Caco-2 (cell line): ENCODE data around the gene COL25A1. TPM values are rescaled to one million over a fixed set of nuclear protein-coding genes. Genes with fewer than 3 reads are reported as not detected.

ENCODE experiments used
- BruUV-seq: library from RNA; stranded (reverse); fragments of 400-500 nt; replicated peaks from 2 replicates; lab custom pipeline; 2021; lab: Mats Ljungman, UMichigan
- CTCF ChIA-PET: fragments of 300-600 bp; sonication (Branson Sonifier 250); formaldehyde crosslinking; loops from one replicate; lab custom pipeline; 2022; ENCODE audit warnings: antibody characterized with exemption; lab: Charles Lee
- POLR2A ChIA-PET: fragments of 300-600 bp; sonication (Branson Sonifier 250); formaldehyde crosslinking; loops from one replicate; lab custom pipeline; 2022; ENCODE audit warnings: antibody characterized with exemption; lab: Charles Lee
- DNase-seq, 2 experiments: peaks; one replicate each; pipeline versions ENCODE4 v3.0.0 to v3.0.0-alpha.2; 2020 to 2022
- H3K27me3 ChIP-seq: replicated peaks from 2 replicates; pipeline ENCODE4 v1.6.0; 2011; ENCODE audit warnings: low read length; ENCODE audit not compliant: control insufficient read depth, insufficient read depth
- H3K36me3 ChIP-seq: 2 replicates; pipeline ENCODE4 v1.5.1; 2011; ENCODE audit warnings: low read length; ENCODE audit not compliant: control insufficient read depth, insufficient read depth
- H3K4me1 ChIP-seq: fragments of 250-450 bp; sonication (Bioruptor Pico); 2 replicates; pipeline ENCODE4 v1.5.1; 2020; ENCODE audit warnings: mild to moderate bottlenecking
- H3K4me3 ChIP-seq: 2 replicates; pipeline ENCODE4 v1.5.1; 2011; ENCODE audit warnings: low read depth, mild to moderate bottlenecking, control low read depth, low read length
- H3K9me3 ChIP-seq: fragments of 250-450 bp; sonication (Bioruptor Pico); 2 replicates; pipeline ENCODE4 v1.5.1; 2020; ENCODE audit warnings: mild to moderate bottlenecking, moderate library complexity
- H3K27ac Mint-ChIP-seq: one replicate; pipeline ENCODE4 v1.8.0; 2022; ENCODE audit warnings: mixed read lengths; ENCODE audit not compliant: unreplicated experiment
- H3K27me3 Mint-ChIP-seq: one replicate; pipeline ENCODE4 v1.8.0; 2022; ENCODE audit warnings: mixed read lengths; ENCODE audit not compliant: insufficient read depth, unreplicated experiment
- H3K36me3 Mint-ChIP-seq: one replicate; pipeline ENCODE4 v1.8.0; 2022; ENCODE audit warnings: mild to moderate bottlenecking, mixed read lengths; ENCODE audit not compliant: insufficient read depth, unreplicated experiment
- H3K4me1 Mint-ChIP-seq: one replicate; pipeline ENCODE4 v1.8.0; 2022; ENCODE audit warnings: low read depth, mixed read lengths; ENCODE audit not compliant: unreplicated experiment
- H3K4me3 Mint-ChIP-seq: one replicate; pipeline ENCODE4 v1.8.0; 2022; ENCODE audit warnings: mild to moderate bottlenecking, moderate library complexity, mixed read lengths; ENCODE audit not compliant: unreplicated experiment
- H3K9me3 Mint-ChIP-seq: one replicate; pipeline ENCODE4 v1.8.0; 2022; ENCODE audit warnings: mixed read lengths; ENCODE audit not compliant: unreplicated experiment
- CTCF ChIP-seq, 2 experiments: fragments of 200-600 bp in 1 of 2; IDR thresholded peaks; 1 replicate in 1 of 2; 2 replicates in 1 of 2; pipeline versions ENCODE4 v1.5.1 to v1.8.0; 2011 to 2022; ENCODE audit warnings: antibody characterized with exemption in 1 of 2, control low read depth in 1 of 2, inconsistent platforms in 1 of 2, low read depth in 1 of 2, low read length in 1 of 2, mild to moderate bottlenecking in 1 of 2, moderate library complexity in 1 of 2; ENCODE audit not compliant: insufficient read depth in 1 of 2, severe bottlenecking in 1 of 2, unreplicated experiment in 1 of 2
- intact Hi-C: fragments of 100-400 bp; cut with micrococcal nuclease; formaldehyde crosslinking; loops from one replicate; pipeline ENCODE4 v1.10.0; 2022; ENCODE audit not compliant: unreplicated experiment
- total RNA-seq: library from RNA; stranded (reverse); gene quantifications from 2 replicates; pipeline ENCODE4 v1.2.3, GENCODE V29; 2022

The COL25A1 gene
- total RNA-seq, 1 experiment from 2014 or later = not detected

DNA sequence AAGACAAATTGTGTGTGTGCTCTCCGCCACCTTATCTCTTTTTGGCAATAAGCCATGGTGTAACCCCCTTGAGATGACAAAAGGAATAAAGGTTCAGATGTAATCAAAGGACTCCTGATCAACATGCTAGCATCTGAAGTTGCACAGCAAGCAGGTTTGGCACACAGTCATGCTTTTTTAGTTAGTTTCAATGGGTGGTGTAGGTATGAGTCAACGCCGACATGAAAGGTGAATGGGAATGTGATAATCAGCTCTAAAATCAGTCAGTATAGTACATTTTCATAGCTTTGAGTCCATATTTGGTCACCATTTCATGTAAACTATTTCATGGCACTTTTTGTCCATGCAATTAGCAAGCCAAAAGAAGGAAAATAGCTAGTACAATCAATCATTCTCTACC is 489.2 kb downstream of the COL25A1 start:
- no peak overlapping the region for H3K27ac Mint-ChIP-seq
- DNase-seq = no peak
- H3K27me3 Mint-ChIP-seq = peaks cover 6% of the 10 kb centered on the region
- H3K9me3 Mint-ChIP-seq = no peaks in the 10 kb centered on the region
- BruUV-seq = no TSS peak
- ChIA-PET POLR2A (no interaction called here), CTCF (no interaction called here)
- H3K4me3 Mint-ChIP-seq = no peak overlapping the region
- H3K4me1 ChIP-seq = no peaks in the 10 kb centered on the region
- no peaks in the 10 kb centered on the region for H3K36me3 ChIP-seq
- H3K4me3 ChIP-seq = no peak overlapping the region
- H3K27me3 ChIP-seq = no peaks in the 10 kb centered on the region; the same call in 1 of the 2 replicates
- H3K36me3 Mint-ChIP-seq = no peaks in the 10 kb centered on the region
- no peak for TF ChIP-seq CTCF (IDR thresholded peaks at IDR 0.05; ENCODE audit: insufficient read depth in 1 of 2, low read depth in 1 of 2, low read length in 1 of 2, severe bottlenecking in 1 of 2, unreplicated experiment in 1 of 2)
- intact Hi-C loops = no loop called here
- H3K4me1 Mint-ChIP-seq = no peaks in the 10 kb centered on the region
- no peaks in the 10 kb centered on the region for H3K9me3 ChIP-seq

DNA sequence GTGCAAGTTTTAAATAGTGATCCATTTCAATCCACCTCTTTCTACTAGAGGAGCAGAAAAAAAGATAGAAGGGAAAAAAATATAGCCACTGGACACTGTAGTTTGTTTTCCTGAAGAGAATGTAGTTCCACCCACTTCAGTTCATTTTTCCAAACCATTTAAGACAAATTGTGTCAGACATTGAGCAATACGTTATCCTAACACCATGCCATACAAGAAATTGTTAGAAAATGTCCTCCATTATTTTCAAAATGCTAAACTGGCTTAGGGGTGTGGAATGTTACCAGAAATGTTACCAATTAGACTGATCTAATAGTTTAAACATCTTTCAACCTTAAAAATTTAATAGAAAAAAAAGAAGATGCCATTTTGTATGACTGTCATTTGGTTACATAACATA is 491.0 kb downstream of the COL25A1 start:
- no peak overlapping the region for H3K4me3 Mint-ChIP-seq
- no peak for TF ChIP-seq CTCF (IDR thresholded peaks at IDR 0.05; ENCODE audit: insufficient read depth in 1 of 2, low read depth in 1 of 2, low read length in 1 of 2, severe bottlenecking in 1 of 2, unreplicated experiment in 1 of 2)
- DNase-seq = no peak
- H3K36me3 ChIP-seq = no peaks in the 10 kb centered on the region
- H3K4me3 ChIP-seq = no peak overlapping the region
- CTCF ChIA-PET = no interaction called here
- intact Hi-C loops = no loop called here
- H3K27me3 ChIP-seq = no peaks in the 10 kb centered on the region; the same call in 1 of the 2 replicates
- no peaks in the 10 kb centered on the region for H3K4me1 ChIP-seq
- H3K27me3 Mint-ChIP-seq = peaks cover 14% of the 10 kb centered on the region
- H3K27ac Mint-ChIP-seq = no peak overlapping the region
- BruUV-seq = no TSS peak
- no peaks in the 10 kb centered on the region for H3K36me3 Mint-ChIP-seq
- H3K9me3 Mint-ChIP-seq = no peaks in the 10 kb centered on the region
- H3K4me1 Mint-ChIP-seq = no peaks in the 10 kb centered on the region
- no peaks in the 10 kb centered on the region for H3K9me3 ChIP-seq
- POLR2A ChIA-PET = no interaction called here

GRCh38 chr4:108810087-108810486 is 492.4 kb downstream of the COL25A1 start:
- no peaks in the 10 kb centered on the region for H3K9me3 ChIP-seq
- no peaks in the 10 kb centered on the region for H3K36me3 ChIP-seq
- intact Hi-C loops = no loop called here
- POLR2A ChIA-PET = no interaction called here
- Mint-ChIP-seq H3K36me3 (no peaks in the 10 kb centered on the region), H3K27ac (no peak overlapping the region), H3K9me3 (no peaks in the 10 kb centered on the region), H3K27me3 (peaks cover 13% of the 10 kb centered on the region), H3K4me1 (no peaks in the 10 kb centered on the region), H3K4me3 (no peak overlapping the region)
- no peaks in the 10 kb centered on the region for H3K27me3 ChIP-seq
- H3K4me3 ChIP-seq = no peak overlapping the region
- no peak for TF ChIP-seq CTCF (IDR thresholded peaks at IDR 0.05; ENCODE audit: insufficient read depth in 1 of 2, low read depth in 1 of 2, low read length in 1 of 2, severe bottlenecking in 1 of 2, unreplicated experiment in 1 of 2)
- H3K4me1 ChIP-seq = no peaks in the 10 kb centered on the region
- DNase-seq = no peak
- CTCF ChIA-PET = no interaction called here
- BruUV-seq = no TSS peak
